Stimulated activated naive CD8-positive, alpha-beta T cell treated with anti-CD3 and anti-CD28 coated beads, Interleukin-15, Interleukin-2, amounts not matched to agents 100 U/mL and 50 U/mL, for 24 hours (primary cell): ENCODE results near the gene PARD3.

Source experiments
- ATAC-seq: fragments of 150-1000 bp; cut with Tn5 transposase; one replicate; pipeline ENCODE4 v1.10.0; 2021
- DNase-seq: peaks from one replicate; pipeline ENCODE4 v3.0.0; 2021

Gene PARD3

DNA sequence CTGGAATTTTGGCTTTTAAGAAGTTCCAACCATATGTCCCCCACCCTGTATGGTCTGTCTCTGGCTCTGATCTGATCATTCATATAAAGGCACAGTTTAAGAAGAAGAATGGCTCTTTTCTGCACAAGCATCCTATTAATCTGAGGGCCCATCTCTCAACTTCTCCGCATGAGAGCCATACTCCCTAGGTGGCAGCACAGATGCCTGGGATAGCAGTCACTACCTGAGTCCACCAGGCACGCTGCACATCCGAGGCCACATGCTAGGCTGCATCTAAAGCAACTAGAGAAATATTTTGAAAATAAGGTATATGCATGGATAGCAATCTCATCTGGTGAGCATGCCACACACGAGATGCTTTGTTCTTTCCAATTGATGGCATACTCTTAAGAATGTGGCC, 565.5 kb downstream of the PARD3 start:
- ATAC-seq (no peak), DNase-seq (no peak)

DNA sequence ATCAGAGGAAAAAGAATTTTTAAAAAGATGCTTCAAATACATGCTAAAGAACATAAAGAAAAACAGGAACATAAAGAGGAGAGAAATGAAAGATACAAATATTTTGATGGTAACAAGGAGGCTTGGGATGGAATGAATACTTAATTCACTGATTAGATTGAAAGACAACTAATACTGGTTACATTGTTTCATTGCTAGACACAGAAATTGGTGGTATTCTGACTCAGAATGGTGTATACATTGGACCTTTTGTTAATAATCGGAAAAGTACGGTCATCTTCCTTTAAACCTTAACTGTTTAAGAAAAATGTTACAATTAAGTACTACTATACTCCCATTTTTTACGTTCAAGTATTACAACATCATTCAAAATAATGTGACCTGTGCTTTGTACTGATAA, 567.5 kb downstream of the PARD3 start:
- DNase-seq, result no peak
- no peak for ATAC-seq

DNA sequence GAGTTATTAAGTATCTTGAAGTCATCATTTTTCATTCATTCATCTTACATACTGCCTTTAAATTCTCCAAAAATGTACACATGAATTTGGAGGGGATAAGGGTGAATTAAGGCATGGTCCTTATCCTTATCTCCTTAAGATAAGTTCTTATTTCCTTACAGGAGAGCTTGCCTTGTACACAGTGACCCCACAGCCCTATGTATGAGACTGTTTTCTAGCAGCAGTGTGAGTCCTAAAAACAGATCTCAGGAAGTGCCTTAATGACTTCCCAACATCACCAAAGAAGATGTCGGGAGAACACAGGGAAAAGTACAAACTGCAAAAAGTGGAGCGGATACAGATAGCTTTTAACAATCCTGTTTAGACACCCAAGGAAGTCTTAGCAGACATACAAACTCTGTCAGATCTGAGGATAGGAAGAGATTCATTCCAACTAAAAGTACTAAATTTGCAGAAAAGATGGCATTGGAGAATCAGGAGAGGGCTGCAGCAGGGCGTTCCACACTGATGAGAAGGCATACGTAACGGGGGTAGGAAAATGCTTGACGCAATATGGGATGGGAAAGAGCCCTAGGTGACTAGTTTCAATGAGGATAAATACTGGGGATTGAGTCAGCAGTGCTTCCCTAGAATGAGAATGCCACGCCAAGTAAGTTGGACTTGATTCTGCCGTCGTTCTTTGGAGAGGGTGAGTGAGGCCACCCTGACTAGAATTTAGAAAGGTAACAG, 570.2 kb downstream of the PARD3 start:
- DNase-seq (no peak), ATAC-seq (no peak)

DNA sequence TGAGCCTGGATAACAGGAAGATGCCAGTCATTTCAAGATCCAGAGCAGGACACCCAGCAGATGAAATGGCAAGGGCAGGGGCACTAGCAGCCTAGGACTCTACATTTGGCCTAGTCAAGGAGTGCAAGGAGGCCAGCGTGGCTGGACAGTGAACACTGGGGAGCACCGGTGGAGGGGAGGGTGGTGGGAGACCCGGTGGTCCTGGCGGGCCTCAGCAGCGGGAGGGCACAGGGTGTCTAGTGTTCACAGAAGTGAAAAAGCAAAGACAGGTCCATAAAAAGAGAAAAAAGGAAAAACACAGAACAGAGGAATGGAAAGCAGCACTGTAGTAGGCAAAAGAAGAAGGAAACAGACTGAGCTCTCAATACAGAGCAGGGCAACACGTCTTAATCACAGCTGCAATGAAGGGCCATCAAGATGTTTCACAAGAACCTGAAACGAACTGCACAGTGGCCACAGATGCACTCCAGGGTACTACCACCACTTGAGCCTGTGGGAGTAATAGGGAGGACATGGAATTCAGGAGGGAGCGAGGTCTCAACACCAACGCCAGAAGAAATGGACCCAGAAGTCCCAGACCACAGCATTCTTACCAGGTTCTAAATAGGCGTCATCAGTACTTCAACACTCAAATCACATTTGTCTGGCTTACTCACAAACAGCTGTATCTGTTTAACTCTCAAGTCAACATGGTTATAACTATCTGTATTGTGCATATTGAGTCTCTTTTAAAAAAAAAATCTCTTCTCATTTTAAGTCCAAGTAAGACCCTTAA, 573.7 kb downstream of the PARD3 start:
- DNase-seq (no peak), ATAC-seq (no peak)

DNA sequence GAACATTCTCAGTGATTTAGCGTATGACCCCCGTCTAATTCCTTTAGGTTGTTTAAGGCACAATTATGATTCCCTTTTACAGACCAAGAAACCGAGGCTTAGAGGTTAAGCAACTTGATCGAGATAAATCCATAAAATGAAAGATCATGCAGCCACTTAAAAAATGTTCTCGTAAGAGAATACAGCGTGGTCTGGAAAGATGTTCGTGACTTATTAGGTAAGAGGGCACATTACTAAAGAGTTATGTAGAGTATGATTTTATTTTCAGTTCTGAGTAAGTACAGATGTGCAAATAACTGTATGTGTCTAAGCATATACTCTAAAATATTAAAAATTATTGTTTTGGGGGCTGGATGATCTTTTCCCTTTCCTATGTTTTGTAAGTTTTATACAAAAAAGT, 575.1 kb downstream of the PARD3 start:
- DNase-seq, result no peak
- no peak for ATAC-seq

DNA sequence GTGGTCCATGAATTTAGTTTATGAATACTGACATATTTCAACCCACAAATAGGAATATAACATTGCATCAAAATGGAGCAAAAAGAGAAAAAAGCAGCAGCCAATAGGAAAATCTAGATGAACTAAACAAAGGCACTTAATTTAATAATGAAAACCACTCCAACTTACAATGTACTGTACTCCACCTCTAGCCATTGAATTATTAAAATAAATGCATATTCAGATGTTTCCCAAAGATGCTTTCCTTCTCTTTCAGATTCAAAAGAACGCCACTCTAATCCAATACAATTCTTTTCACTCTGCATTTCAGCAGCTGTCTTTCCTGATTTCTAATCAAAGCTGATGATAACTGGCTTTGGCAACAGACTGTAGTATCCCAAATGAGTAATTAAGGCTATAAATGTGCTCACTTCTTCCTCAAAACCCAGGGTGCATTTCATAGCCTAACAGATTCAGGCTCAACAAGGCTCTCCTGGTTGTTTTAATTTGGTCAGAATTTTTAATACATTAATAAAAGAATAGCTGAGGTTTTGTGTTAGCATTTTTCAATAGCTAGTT, 577.1 kb downstream of the PARD3 start:
- no peak for DNase-seq
- ATAC-seq, result no peak

DNA sequence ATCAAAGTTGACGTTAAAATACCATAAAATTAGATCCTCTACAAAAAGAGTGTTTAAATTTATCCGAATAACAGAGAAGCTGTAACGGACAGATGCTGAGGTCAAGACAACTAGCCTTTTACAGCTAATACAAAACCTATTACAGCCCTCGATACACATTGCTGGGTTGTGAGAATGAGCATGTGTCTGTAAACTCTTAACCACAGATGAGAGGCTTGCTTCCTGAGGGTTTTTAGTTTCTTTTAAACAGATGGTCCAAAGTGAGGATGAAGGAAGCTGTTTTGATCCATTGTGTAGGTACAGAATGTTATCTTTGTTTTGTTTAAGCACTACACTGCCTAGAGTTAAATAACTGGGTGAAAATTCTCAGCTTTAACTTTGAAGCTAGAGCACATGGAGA, 578.2 kb downstream of the PARD3 start:
- ATAC-seq (no peak), DNase-seq (no peak)

DNA sequence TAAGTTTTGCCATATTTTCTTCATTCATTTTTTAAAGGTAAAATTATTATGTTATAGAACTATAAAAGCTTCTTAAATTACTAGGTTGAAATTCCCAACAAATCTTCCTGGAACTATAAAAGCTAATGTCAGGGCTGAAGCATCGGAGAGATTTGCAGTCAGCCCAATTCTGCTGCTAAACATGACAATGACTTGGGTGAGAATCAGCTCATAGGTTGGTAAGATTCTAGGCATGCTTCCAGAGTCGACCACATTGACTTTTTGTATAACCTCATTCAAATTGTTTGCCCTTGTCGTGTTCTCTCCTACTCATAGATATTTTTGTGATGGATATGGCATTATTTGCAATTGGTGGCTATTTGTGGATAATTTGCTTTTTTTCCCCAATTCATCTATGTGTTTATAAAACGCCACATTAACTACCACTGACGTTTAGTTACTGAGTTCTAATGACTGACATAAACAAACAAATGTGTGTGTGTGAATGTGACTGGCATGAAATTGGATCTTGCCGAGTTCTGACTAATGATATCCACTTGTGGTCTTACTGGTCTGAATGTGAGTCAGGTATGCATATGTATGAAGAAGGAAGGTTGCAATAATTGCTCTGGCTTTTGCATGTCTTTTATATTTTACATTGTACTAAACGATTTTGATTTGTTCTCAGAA, 579.8 kb downstream of the PARD3 start:
- no peak for ATAC-seq
- DNase-seq, result no peak

DNA sequence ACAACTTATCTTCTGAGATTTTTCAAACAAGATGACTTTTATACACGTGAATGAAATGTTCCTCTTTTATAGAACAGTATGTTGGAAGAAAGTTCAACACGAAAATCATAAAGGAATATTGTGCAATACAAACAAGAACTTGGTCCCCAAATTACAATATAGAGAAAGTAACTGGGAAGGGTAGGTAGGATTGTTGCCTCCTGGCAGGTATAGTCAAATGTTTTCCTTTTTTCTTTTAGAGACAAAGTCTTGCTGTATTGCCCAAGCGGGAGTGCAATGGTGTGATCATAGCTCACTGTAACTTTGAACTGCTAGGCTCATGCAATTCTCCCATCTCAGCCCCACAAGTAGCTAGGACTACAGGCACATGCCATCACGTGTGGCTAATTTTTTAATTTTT, 582.6 kb downstream of the PARD3 start:
- ATAC-seq (no peak), DNase-seq (no peak)

DNA sequence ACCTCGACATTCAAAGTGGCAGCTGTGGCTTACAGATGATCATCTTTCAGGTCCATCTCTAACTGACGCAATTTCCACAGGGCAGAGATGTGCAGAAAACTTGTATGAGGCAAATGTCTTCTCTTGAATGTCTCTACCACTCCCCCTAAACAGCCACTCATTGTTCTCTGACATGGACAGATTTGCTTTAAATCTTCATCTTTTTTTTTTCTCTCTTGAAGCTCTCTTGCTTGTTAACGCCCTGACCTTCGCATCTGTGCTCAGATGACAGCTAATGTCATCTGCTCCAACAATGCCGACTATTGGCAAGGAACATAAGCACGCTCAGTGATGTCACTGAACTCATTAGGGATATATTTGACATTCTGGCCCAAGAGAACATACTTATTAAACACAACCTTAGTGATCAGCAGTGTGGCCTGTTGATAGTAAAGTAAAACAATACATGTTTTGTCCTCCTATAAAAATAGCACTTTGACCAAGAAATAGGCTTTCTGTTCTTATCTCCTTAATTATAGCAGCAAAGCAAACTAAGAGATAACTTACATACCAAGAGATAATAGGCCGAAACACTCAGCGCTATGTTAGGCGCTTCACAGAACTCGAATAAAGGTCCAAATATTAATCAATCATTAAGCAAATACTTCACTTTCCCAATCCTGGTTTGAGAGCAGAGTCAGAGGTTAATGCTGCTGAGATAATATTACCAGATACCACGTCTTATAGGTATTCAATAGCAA, 583.5 kb downstream of the PARD3 start:
- ATAC-seq (no peak), DNase-seq (no peak)

DNA sequence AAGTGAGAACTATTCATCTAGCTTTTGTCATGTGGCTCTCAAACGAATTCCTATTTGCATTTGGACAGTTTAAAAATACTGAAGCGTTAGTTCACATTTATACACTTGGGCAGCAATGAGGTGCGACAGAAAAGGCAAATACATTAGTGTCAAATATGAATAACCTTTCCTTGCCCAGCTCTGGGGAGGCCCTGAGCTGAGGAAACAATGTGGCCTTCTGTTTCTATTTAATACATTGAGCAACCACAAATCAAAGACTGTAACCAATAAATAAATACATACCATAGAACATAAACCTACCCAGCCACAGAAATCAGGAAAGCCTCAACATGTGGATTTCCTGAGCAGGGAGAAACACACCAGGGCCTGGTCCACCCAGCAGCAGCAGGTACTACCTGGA, 585.2 kb downstream of the PARD3 start:
- ATAC-seq (no peak), DNase-seq (no peak)

DNA sequence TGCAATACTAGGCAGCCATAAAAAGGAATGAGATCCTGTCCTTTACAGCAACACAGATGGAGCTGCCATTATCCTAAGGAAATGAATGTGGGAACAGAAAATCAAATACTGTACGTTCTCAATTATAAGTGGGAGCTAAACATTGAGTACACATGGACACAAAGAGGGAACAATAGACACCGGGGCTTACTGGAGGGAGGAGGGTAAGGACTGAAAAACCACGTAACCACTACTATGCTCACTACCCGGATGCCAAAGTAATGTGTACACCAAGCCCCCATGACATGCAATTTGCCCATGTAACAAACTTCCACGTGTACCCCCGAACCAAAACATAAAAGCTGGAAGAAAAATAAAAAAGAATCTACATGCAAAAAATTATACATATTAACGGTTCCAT, 587.0 kb downstream of the PARD3 start:
- DNase-seq (no peak), ATAC-seq (no peak)

DNA sequence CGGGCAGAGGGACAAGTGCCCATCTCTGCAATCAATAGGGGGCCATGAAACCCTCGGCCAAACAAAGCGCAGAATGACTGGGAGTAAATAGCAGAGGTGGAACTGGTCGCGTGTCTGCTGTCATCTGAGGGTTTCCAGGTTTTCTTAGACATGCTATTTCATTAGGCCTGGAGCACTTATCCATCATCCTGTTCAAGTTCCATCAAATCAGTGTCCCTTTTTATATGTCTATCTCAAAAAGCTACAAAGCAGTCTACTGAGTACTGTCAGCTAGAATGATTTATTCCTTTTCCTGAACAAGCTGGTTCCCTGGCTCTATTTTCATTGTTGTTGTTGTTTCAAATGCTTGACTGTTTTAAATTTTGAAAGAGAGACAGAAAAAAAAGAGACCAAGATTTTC, 590.5 kb downstream of the PARD3 start:
- no peak for ATAC-seq
- no peak for DNase-seq

DNA sequence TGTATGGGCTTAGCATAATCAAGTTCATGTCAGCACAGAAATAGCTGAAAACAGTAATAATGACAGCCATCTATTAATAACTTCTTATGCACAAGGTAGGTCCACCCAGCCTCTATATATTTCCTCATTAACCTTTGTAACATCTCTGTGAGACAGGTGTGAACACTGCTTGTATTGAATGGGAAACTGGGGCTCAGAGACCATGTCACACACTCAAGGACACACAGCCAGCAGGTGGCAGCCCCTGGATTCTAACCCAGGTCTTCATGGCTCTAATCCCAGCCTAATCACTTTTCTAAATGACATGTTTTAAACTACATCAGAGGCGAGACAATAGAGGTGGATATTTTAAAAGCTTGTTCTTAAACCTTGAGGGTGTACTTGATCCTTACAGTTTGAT, 591.4 kb downstream of the PARD3 start:
- DNase-seq (no peak), ATAC-seq (no peak)

DNA sequence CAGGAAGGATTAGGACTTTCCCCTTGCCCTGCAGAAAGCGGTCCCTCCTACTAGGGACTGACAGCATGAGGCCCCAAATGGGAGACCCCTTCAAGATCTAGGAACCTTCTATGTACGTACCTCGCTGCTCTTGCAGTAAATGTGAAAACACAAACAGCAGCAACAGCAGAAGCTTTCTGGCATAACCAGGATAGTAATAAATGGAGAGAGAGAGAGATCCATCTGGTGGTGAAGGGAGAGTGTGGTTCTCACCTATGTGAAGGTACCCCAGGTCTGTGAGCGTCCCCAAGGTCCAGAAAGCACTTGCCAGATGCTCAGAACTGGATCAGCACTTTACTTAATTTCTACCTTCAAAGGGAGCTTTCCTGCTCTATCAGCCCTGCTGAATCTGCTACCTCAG, 592.7 kb downstream of the PARD3 start:
- ATAC-seq (no peak), DNase-seq (no peak)

DNA sequence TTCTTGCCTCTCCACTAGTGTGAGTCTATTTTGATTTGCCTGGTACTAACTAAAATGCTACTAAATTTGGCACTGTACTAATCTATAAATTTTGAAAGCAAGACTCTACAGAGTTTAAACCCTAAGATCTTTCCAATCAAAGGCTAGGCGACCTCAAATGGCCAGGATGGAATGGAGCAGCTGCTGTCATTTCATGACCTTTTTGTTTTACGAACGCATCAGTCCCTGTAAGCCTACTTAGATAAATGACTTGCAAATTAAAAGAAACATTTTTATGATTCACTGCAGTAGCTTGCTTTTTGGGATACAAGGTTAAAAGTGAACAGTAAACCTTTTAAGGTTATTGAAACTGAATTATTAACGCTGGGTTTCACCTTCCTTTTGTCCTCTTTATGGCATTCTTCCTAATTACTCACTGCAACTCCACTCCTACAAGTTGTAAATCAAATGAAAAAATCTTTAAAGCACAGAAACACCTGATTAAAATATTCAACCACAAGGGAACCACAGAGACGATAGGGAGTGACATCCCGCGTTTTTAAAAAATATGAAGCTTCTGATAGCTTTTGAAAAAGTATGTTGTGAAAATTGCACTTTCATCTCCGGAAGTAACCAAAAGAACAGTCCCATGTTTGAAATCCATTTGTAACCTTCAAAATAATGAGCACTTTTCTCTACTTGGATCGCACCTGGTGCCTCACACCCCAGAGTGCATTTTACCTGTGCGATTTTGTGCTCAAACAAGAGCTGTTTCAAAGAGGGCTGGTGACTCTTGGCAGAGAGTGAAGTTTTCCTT, 595.1 kb downstream of the PARD3 start:
- ATAC-seq (no peak), DNase-seq (no peak)

DNA sequence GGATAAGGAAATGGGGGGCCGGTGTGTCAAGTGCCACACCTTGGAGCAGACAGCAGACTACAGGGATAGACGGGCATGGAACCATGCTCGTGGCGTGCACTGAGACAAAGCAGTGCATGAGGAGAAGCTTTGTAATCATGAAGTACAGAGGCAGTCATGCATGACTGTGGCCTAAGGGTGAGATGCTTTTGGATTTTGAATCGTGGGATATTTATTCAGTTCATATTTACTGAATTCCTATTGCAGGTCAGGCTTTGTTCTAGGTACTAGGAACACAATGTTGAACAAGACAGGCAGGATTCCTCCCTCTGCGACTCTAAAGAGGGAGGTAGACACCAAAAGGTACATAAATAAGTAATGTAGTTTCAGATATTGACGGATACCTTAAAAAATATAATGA, 597.6 kb downstream of the PARD3 start:
- DNase-seq, result no peak
- no peak for ATAC-seq

DNA sequence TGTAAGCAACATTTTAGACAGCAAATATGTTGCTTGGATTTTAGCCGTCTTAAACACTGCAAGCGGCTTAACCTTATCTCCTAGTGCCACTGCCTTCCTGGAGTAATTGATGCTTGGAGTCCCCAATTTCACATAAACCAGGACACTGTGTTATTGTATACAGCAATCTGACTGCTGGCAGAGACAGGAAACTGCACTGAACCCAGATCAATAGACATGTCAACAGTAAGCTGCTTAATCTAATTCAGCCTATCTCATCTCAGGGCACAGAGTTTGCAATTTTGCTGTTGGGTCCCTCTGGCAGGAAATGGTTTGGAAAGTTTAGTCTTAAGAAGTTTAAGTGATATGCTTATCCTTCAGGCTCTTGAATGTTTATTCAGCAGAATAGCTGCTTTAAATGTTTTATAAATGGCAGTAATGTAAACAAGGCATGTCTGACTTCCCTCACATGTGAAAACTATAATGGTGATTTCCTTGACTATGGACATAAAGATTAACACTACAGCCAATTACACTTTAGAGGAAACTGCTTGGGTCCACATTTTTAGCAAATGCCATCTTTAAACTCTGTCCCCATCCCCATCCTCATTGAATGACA, 598.6 kb downstream of the PARD3 start:
- ATAC-seq (no peak), DNase-seq (no peak)

DNA sequence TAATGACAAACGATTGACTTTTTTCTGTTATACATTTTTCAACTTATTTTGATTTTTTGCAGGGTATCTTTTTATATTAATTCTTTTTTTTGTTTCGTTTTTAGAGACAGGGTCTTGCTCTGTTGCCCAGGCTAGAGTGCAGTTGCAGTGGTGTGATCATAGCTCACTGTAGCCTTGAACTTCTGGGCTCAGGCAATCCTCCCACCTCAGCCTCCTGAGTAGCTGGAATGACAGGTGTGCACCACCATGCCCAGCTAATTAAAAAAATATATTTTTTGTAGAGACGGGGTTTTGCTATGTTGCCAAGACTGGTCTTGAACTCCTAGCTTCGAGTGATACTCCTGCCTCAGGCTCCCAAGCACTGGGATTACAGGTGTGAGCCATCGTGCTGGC, 601.3 kb downstream of the PARD3 start:
- DNase-seq (no peak), ATAC-seq (no peak)

DNA sequence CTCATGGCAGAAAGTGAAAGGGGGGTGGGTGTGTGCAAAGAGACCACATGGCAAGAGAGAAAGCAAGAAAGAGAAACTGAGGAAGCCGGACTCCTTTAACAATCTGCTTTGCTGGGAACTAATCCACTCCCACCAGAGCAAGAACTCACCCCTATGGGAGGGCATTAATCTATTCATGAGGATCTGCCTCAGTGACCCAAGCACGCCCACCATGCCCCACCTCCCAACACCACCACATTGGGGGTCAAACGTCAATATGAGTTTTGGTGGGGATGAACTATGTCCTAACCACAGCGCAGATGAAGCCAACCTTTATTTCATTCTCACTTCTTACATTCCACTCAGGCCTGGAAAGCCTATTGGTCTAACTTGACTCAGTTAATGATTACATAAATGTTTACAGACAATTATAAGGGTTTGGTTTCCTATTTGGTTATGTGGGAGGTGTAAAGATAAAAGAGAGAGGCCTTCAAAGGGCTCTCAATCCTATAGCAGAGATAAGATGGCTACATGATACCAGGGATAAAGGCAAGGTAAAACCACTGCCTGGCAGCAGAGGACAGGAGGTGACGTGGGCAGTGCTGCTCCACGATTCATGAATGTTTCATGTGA, 601.8 kb downstream of the PARD3 start:
- DNase-seq (no peak), ATAC-seq (no peak)

DNA sequence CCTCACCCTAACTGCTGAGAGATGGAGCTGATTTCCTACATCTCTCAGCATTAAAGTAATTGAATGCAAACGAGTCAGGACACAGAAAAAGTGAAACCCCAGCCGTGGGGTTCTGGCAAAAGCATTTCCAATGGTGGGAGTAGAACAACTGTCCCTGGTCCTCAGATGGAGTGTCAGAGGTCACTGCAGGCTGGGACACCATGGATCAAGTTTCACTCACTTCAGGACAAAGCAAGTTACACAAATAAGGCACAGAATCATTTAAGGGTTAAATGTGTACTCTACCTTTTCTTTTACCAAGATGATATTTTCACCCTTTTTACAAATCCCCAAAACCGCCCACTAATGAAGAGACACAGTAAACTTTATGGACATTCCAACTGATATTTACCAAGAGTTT, 607.8 kb downstream of the PARD3 start:
- no peak for ATAC-seq
- no peak for DNase-seq
